NCI-H526 (cell line): ENCODE data around the gene XRCC3.
"Not testable (repeated sequence)": the region's sequence is repeated elsewhere in the genome, so short reads cannot be mapped to it uniquely, and the experiment has no call there.

Source experiments
- DNase-seq, 2 experiments: peaks; one replicate each; lab custom pipeline; 2025; lab: John Stamatoyannopoulos, UW

XRCC3 gene

GRCh38 chr14:103693515-103693914, 21.7 kb downstream of the XRCC3 start:
- DNase-seq, result no peak

GRCh38 chr14:103692871-103693270, 22.4 kb downstream of the XRCC3 start:
- DNase-seq, result no peak

GRCh38 chr14:103692159-103692558, 23.1 kb downstream of the XRCC3 start:
- DNase-seq, result no peak

DNA sequence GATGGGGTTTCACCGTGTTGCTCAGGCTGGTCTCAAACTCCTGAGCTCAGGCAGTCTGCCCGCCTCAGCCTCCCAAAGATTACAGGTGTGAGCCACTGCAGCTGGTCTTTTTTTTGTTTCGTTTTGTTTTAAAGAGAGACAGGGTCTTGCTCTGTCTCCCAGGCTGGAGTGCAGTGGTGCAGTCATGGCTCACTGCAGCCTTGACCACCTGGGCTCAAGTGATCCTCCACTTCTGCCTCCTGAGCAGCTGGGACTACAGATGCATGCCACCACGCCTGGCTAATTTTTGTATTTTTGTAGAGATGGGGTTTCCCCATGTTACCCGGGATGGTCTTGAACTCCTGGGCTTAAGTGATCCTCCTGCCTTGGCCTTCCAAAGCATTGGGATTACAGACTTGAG, 23.6 kb downstream of the XRCC3 start:
- not testable (repeated sequence) for DNase-seq

- no peak for DNase-seq
These were observed 24.9 kb downstream of the XRCC3 start for GRCh38 chr14:103690332-103690731.

- peak in 1 of 2 experiments; percentile 28 for DNase-seq
These were observed 26.0 kb downstream of the XRCC3 start for GRCh38 chr14:103688906-103689902.

DNA sequence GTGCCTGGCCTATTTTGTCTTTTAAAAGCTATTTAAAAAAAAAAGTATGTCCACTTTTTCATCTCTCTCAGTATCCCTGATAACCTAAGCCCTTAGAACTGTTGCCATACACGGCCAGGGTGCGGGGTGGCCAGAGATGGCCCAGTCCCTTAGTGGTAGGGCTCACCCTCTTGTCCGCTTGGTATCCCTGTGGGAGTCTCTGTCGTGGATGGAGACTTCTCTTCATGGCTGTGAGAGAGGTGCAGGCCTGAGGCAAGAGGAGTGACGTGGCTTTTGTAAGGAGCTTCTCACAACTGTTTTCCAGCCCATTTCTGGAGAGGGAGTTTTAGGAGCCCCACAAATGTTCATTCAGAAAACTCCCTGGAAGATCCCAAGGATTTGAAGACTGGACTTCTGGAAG, 26.8 kb downstream of the XRCC3 start:
- no peak for DNase-seq

- DNase-seq, result no peak
These were observed 27.5 kb downstream of the XRCC3 start for GRCh38 chr14:103687712-103688111.

DNA sequence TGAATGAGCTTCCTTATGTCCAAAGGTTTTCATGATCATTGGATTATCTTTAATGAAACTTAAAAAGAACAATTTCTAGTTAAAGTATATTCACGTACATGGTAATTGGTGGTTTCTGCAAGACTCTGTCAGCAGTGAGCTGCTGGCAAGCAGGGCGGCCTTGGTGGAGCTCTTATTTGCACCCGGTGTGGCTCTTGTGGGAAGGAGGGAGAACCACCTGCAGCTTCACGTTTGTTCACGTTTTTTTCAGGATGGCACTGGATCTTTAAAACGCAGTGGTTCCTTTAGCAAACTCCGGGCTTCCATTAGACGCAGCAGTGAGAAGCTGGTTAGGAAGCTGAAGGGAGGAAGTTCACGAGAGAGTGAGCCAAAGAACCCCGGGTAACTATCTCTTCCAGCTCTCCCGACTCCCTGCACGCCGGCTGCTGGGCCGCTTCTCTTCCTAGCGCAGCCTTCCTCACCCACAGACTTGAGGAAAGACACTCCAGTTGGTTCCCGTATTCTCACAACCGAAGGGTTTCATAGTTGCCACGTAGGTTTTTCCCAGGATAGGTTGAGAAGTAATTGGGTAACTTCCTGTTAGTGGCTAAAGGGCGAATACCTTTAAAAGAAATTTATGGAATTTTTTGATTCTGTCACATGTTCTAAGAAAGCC, 28.3 kb downstream of the XRCC3 start:
- no peak for DNase-seq

- no peak for DNase-seq
These were observed 29.7 kb downstream of the XRCC3 start for GRCh38 chr14:103685276-103686211.

- no peak for DNase-seq
These were observed 30.4 kb downstream of the XRCC3 start for GRCh38 chr14:103684871-103685270.

DNA sequence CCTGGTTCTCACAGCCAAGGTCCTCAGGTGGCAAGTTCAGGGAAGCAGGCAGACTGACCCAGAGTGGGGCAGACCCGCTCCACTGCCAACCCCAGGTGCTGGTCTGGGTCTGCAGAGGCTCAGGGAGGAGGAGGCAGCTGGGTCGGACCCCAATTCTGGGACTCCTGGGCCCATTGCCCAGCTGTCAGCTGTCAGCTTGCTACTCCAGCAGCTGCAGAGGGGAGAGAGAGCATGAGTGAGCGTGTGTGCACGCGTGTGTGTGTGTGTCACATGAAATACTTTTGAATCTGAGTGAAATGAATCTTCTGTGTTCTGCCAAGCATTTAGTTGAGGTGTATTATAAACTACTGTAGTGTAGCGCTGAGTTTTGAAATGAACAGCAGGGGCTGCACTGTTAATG, 30.8 kb downstream of the XRCC3 start:
- DNase-seq, result no peak

DNA sequence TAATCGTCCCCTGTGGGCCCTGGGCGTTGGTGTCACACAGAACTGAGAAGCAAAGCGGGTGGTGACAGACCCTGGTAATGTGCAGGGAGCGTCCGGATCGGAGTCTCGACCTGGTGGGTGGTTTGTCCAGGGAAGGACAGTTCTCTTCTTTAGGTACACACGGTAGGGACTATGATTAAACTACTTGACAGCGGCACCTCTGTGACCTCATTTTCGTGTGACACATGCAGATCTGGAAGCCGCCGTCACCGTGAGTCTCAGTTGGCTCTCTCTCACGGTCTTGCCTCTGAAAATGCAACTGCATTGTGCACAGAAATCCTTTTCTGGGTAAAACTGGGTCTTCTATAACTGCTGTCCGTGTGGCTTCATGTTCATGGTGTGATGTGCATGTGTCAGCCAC, 32.1 kb downstream of the XRCC3 start:
- DNase-seq, result no peak

DNA sequence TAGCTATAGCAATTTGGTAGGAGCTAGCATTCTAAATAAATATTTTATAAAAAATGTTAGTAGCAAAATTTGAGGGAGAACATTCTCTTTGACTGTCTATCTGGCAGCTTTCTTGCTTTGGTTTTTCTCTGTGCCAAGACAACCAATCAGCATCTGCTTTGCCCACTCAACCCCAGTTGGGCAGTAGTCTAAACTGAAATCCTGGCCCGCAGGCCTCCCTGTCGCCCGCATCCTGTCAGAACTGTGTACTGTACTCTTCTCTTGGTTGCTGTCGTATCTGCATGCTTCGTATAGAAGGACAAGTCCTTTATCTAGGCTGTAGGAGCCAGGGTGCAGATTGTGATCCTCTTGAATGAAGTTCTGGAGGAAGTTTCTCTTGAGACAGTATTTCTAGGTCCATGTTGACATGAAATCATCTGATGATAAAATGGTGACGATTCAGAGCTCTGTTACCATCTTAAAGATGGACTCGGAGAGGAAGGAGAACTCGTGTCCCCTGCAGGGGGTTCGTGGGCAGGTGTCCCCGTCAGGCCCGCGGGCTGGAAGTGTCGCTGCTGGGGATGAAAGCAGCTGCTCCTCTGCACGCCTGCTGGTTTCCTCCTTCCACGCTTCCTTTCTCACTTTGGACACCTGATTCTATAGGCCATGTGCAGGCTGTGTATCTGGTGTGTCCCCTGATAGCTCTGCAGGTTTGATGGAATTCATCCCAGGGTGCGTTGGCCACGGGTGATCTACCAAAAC, 34.6 kb downstream of the XRCC3 start:
- no peak for DNase-seq

DNA sequence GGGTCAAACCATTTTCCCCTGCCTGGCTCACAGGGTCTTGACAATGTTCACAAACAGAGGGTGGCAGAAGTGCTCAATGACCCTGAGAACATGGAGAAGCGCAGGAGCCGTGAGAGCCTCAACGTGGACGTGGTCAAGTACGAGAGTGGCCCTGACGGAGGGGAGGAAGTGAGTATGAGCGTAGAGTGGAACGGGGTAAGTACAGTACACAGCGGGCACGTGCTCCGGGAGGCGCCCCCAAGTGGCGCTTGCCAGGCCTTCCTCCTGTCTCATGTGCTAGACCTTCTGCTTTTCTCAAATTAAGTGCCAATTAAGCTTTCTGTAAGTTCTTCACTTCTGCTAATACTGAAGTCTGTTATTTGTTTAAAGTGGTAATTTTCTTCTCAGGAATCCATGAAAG, 35.9 kb downstream of the XRCC3 start:
- DNase-seq, result peak in 1 of 2 experiments; percentile 40

DNA sequence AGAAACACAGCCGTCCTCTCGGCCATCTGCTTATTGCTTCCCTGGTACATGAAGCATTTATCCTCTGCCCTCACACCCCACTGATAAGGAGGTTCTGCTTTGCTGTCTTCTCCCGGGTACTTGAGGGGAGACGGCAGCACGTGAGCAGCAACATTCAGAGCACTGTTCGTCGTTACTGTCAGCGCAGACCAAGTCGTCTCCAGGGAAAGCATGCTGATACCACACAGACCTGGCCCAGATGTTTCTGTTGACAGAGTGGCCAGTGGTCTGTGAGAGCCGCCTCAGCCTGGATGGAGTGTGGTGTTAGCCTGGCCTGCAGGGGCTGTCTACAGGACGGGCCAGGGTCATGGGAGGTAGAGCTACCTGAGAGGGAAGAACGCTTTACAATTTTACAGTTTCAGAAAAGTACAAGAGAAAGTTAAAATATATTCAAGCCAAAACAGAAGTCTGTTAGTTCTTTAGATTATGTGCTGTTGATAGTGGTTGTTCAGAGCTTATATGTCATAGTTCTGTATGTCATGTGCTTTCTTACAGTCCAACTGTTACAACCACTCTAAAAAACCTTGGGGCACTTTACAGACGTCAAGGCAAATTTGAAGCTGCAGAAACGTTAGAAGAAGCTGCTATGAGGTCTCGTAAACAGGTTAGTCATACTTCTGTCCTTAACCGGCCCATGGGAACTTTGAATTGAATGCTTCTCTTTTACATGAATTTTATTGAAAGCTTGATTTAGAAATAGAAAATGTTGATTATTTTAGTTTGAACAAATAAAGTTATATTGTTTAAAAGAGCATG, 38.2 kb downstream of the XRCC3 start:
- no peak for DNase-seq

- no peak for DNase-seq
These were observed 39.3 kb downstream of the XRCC3 start for GRCh38 chr14:103675957-103676356.

DNA sequence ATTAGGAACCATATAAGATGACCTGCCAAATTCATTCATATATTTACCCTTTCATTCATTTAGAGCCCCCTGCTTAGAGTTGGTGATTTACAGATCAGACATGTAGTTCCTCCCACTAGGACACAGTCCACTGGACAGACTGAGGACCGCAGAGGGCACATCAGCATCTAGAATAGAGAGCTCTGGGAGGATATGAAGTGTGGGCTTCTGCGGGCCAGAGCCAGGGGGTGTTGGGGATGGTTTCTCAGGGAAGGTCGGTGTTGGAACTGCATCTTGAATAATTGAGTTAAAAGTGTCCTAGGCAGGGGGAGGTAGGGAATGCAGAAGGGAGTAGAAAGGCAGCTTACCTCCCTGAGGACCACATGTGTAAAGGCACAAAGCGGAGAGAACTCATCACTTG, 43.3 kb downstream of the XRCC3 start:
- DNase-seq, result no peak

DNA sequence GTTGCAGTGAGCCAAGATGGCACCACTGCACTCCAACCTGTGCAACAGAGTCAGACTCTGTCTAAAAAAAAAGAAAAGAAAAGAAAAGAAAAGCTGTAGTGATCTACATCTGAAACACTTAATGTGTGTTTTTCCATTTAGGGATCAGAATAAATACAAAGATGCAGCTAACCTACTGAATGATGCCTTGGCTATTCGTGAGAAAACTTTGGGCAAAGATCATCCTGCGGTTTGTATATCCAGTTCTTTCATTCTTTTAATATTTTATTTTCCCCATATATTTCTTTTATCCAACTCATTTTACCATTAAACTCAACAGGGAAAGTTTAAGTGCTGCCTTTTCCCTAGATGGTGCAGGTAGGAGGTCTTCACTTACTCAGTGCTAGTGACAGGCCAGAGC, 45.9 kb downstream of the XRCC3 start:
- no peak for DNase-seq

GRCh38 chr14:103668117-103668516, 47.1 kb downstream of the XRCC3 start:
- DNase-seq, result no peak

- no peak for DNase-seq
These were observed 47.6 kb downstream of the XRCC3 start for GRCh38 chr14:103667671-103668070.
